ENCODE data around the gene AGRN.

The AGRN gene

GRCh38 chr1:981491-981954 is 38.4 kb upstream of the AGRN start:
- H3K4me3 ChIP-seq (ENCODE audit: low read depth, low read length): no peak overlapping the region
- TF ChIP-seq CTCF (IDR thresholded peaks at IDR 0.05; ENCODE audit: low read depth, low read length): no peak
- TF ChIP-seq MAX (IDR thresholded peaks at IDR 0.05; ENCODE audit: low read depth, low read length): no peak
- TF ChIP-seq POLR2A (IDR thresholded peaks at IDR 0.05; ENCODE audit: extremely low read depth, insufficient read length): no peak
- TF ChIP-seq MYC (IDR thresholded peaks at IDR 0.05; ENCODE audit: low read depth, low read length): no peak
- DNase-seq (ENCODE audit: low read depth): no peak

GRCh38 chr1:981955-982558 is 37.9 kb upstream of the AGRN start, which contains the start of gene PERM1:
PERM1 (minus strand) TSS chr1:982093; CDS start chr1:981029, 1,064 bp downstream.
- no peak for DNase-seq (ENCODE audit: low read depth)
- TF ChIP-seq CTCF (IDR thresholded peaks at IDR 0.05; ENCODE audit: low read depth, low read length): no peak
- TF ChIP-seq MAX (IDR thresholded peaks at IDR 0.05; ENCODE audit: low read depth, low read length): no peak
- TF ChIP-seq POLR2A (IDR thresholded peaks at IDR 0.05; ENCODE audit: extremely low read depth, insufficient read length): no peak
- no peak for TF ChIP-seq MYC (IDR thresholded peaks at IDR 0.05; ENCODE audit: low read depth, low read length)

GRCh38 chr1:982765-983436 is 37.0 kb upstream of the AGRN start:
- TF ChIP-seq MAX (IDR thresholded peaks at IDR 0.05; ENCODE audit: low read depth, low read length) (no peak), MYC (IDR thresholded peaks at IDR 0.05; ENCODE audit: low read depth, low read length) (no peak), CTCF (IDR thresholded peaks at IDR 0.05; ENCODE audit: low read depth, low read length) (no peak), POLR2A (IDR thresholded peaks at IDR 0.05; ENCODE audit: extremely low read depth, insufficient read length) (no peak)
- no peak for DNase-seq (ENCODE audit: low read depth)
- H3K4me3 ChIP-seq (ENCODE audit: low read depth, low read length): no peak overlapping the region

More at GRCh38 chr1:981955-982558, 37.9 kb upstream of the AGRN start, which contains the start of gene PERM1:
- no peak within 1 kb of the TSS for H3K4me3 ChIP-seq (ENCODE audit: low read depth, low read length)

GRCh38 chr1:983798-984475 is 36.0 kb upstream of the AGRN start:
- TF ChIP-seq POLR2A (IDR thresholded peaks at IDR 0.05; ENCODE audit: extremely low read depth, insufficient read length) (no peak), CTCF (IDR thresholded peaks at IDR 0.05; ENCODE audit: low read depth, low read length) (peak; percentile 61), MYC (IDR thresholded peaks at IDR 0.05; ENCODE audit: low read depth, low read length) (no peak), MAX (IDR thresholded peaks at IDR 0.05; ENCODE audit: low read depth, low read length) (no peak)
- peak; percentile 43 for DNase-seq (ENCODE audit: low read depth)
- no peak overlapping the region for H3K4me3 ChIP-seq (ENCODE audit: low read depth, low read length)

- DNase-seq (ENCODE audit: low read depth): no peak
- no peak overlapping the region for H3K4me3 ChIP-seq (ENCODE audit: low read depth, low read length)
- no peak for TF ChIP-seq MYC (IDR thresholded peaks at IDR 0.05; ENCODE audit: low read depth, low read length)
- TF ChIP-seq POLR2A (IDR thresholded peaks at IDR 0.05; ENCODE audit: extremely low read depth, insufficient read length): no peak
- TF ChIP-seq MAX (IDR thresholded peaks at IDR 0.05; ENCODE audit: low read depth, low read length): no peak
- TF ChIP-seq CTCF (IDR thresholded peaks at IDR 0.05; ENCODE audit: low read depth, low read length): no peak
Observed at GRCh38 chr1:984476-984814, 35.5 kb upstream of the AGRN start.
